ENCODE data around the gene GKN1.

DNA sequence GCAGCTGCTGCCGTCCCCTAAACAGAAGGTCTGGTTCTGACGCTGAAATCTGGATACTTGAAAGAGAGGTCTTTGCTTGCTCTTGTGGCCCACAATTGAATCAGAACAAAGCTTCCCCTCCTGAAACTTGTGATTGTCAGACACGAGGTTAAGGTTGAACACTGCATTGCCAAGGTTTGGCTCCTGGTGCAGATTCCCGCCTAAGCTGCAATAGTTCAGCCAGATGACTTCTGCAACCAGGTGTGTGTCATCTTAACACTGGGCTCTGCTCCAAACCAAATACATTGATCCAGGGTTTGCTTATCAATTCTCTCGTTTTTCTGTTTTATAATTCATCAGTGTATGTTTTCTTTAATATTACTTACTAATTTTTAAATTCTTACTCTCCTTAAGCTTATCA is 14.6 kb downstream of the GKN1 start:
- TF ChIP-seq, protein P1, sequence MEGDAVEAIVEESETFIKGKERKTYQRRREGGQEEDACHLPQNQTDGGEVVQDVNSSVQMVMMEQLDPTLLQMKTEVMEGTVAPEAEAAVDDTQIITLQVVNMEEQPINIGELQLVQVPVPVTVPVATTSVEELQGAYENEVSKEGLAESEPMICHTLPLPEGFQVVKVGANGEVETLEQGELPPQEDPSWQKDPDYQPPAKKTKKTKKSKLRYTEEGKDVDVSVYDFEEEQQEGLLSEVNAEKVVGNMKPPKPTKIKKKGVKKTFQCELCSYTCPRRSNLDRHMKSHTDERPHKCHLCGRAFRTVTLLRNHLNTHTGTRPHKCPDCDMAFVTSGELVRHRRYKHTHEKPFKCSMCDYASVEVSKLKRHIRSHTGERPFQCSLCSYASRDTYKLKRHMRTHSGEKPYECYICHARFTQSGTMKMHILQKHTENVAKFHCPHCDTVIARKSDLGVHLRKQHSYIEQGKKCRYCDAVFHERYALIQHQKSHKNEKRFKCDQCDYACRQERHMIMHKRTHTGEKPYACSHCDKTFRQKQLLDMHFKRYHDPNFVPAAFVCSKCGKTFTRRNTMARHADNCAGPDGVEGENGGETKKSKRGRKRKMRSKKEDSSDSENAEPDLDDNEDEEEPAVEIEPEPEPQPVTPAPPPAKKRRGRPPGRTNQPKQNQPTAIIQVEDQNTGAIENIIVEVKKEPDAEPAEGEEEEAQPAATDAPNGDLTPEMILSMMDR (IDR thresholded peaks at IDR 0.05; ENCODE audit: borderline replicate concordance, extremely low read depth, low read length, poor library complexity, severe bottlenecking): no peak
- TF ChIP-seq EZH2 (IDR thresholded peaks at IDR 0.05; ENCODE audit: borderline replicate concordance, low read depth, low read length, severe bottlenecking): no peak
